Raji (cell line): ENCODE results near the gene RNF146.

ENCODE experiments used
- POLR2A ChIP-seq: IDR thresholded peaks from 2 replicates; pipeline ENCODE4 v1.6.1; 2011; ENCODE audit warnings: low read depth, low read length, control low read depth; ENCODE audit not compliant: insufficient read depth

The RNF146 gene

GRCh38 chr6:127273499-127273898, 6.8 kb downstream of the RNF146 start:
- no peak for TF ChIP-seq POLR2A

- no peak for TF ChIP-seq POLR2A
Measured at GRCh38 chr6:127276331-127276730, 9.7 kb downstream of the RNF146 start.

- no peak for TF ChIP-seq POLR2A
Measured at GRCh38 chr6:127277878-127278843, 11.5 kb downstream of the RNF146 start.

- no peak for TF ChIP-seq POLR2A
Measured at GRCh38 chr6:127279815-127280214, 13.2 kb downstream of the RNF146 start.

- no peak for TF ChIP-seq POLR2A
Measured at GRCh38 chr6:127282184-127282583, 15.5 kb downstream of the RNF146 start.

- TF ChIP-seq POLR2A = no peak
Measured at GRCh38 chr6:127288705-127289104, 22.0 kb downstream of the RNF146 start.

- TF ChIP-seq POLR2A = no peak
Measured at GRCh38 chr6:127289934-127290333, 23.3 kb downstream of the RNF146 start.

GRCh38 chr6:127290391-127291265, 24.0 kb downstream of the RNF146 start:
- TF ChIP-seq POLR2A = no peak

GRCh38 chr6:127291495-127291894, 24.8 kb downstream of the RNF146 start:
- TF ChIP-seq POLR2A = no peak

- TF ChIP-seq POLR2A = no peak
Measured at GRCh38 chr6:127297502-127298070, 30.9 kb downstream of the RNF146 start.

GRCh38 chr6:127298475-127298874, 31.8 kb downstream of the RNF146 start:
- TF ChIP-seq POLR2A = no peak

- no peak for TF ChIP-seq POLR2A
Measured at GRCh38 chr6:127299522-127300240, 33.0 kb downstream of the RNF146 start.

- no peak for TF ChIP-seq POLR2A
Measured at GRCh38 chr6:127300411-127300810, 33.7 kb downstream of the RNF146 start.

- no peak for TF ChIP-seq POLR2A
Measured at GRCh38 chr6:127301199-127301700, 34.6 kb downstream of the RNF146 start.

GRCh38 chr6:127302728-127303660, 36.3 kb downstream of the RNF146 start:
- TF ChIP-seq POLR2A = no peak
